HG03342 (cell line): ENCODE results near the gene ARRB2.
"Not testable (repeated sequence)": the region's sequence is repeated elsewhere in the genome, so short reads cannot be mapped to it uniquely, and the experiment has no call there.

Experiments
- ATAC-seq: cut with Tn5 transposase; IDR thresholded peaks from one replicate; pipeline ENCODE4 v1.9.1; 2021; ENCODE audit warnings: mild to moderate bottlenecking, moderate library complexity; ENCODE audit not compliant: unreplicated experiment

Gene ARRB2

GRCh38 chr17:4709794-4710692 is at the start of gene ARRB2:
ARRB2 (plus strand) TSS chr17:4710632; CDS start chr17:4710722, 90 bp downstream.
- peak; percentile 85 for ATAC-seq

GRCh38 chr17:4663711-4664110 is 46.7 kb upstream of the ARRB2 start:
- no peak for ATAC-seq

DNA sequence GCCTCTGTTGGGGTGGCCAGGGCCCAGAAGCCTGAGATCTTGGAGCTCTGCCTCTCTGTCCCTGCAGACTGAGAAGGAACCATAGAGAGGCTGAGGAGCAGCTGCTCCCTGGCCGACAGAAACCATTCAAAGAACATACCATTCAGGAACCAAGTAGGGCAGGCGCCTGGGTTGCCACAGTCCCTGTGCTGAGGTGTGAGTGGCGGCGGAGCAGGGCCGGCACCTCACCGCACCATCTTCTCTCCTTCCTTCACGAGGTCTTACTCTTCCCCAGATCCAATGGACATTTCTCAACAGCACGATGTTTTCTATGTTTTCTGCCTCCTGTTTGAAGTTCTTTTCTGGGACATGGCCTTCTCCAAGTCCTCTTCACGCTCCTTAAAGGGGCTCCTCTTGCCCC is 46.2 kb upstream of the ARRB2 start:
- no peak for ATAC-seq

DNA sequence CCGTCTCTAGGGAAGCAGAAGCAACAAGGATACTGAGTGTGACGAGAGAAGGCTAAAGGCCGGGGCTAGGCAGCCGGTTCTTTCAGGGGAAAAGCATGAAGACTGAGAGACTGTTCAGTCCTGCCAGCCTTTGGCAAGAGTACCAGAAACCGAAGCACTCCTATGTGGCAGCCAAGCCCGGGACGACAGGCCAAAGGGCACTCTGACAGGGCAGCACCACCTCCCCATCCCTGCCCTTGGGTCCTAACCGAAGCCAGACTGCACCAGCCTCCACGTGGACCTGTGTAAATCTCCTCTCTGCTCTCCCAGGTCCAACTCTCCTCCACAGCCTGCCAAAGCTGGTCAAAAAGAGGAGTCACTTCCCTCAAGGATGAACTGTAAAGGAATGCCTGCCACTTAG is 45.4 kb upstream of the ARRB2 start:
- no peak for ATAC-seq

- ATAC-seq = no peak
These were observed 44.1 kb upstream of the ARRB2 start for GRCh38 chr17:4666296-4666695.

- no peak for ATAC-seq
These were observed 43.3 kb upstream of the ARRB2 start for GRCh38 chr17:4667166-4667565.

GRCh38 chr17:4672055-4672630 is 38.3 kb upstream of the ARRB2 start:
- ATAC-seq = no peak

DNA sequence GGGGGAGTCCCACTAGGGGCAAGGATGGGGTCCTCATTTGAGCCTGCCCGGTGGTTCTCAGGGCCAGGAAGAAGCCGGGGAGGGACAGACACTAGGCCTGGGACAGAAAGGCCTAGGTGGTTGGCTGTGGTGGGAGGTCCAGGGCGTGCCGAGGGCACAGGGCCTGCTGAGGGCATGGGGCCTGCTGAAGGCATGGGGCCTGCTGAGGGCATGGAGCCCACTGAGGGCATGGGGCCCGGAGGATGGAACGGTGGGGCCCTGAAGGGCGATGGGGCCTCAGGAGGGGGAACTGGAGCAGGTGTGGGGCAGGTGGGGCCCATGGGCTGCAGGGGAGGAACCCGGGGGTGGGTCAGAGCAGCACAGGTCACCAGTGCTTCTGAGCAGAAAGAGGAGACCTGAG is 37.7 kb upstream of the ARRB2 start:
- ATAC-seq = no peak

- ATAC-seq = no peak
These were observed 37.3 kb upstream of the ARRB2 start for GRCh38 chr17:4673169-4673568.

GRCh38 chr17:4673986-4674684 is 36.3 kb upstream of the ARRB2 start:
- no peak for ATAC-seq

DNA sequence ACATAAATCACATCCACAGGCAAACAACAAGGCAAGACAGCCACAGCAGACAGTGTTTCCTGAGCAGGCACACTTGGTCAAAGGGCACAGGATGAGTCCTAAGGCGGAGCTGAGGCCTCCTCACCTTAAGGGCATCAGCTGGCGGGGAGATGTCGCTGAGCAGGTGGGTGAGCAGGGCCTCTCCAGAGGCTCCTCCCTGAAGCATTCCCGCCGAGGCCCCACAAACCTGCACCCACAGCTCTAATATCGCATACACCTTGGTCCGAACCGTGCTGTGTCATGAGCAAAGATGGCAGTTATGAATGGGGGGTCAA is 35.8 kb upstream of the ARRB2 start:
- ATAC-seq = no peak

DNA sequence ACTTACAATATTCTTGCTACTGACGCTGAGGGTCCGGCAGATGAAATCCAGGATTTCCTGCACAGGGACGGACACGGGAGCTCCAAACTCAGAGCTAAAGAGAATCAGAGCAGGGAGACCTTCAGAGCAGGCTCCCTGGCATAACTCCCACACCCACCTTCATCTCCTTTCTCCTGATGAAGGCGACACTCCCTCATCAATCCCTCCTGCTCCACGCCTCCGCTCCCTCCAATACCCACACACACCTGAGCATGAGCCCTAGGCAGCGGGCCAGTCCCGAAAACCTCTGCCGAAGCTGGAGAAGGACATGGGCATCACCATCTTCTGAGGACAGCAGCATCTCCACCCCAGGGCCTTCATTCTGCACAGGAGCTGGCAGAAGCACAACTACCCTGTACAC is 34.6 kb upstream of the ARRB2 start:
- no peak for ATAC-seq

DNA sequence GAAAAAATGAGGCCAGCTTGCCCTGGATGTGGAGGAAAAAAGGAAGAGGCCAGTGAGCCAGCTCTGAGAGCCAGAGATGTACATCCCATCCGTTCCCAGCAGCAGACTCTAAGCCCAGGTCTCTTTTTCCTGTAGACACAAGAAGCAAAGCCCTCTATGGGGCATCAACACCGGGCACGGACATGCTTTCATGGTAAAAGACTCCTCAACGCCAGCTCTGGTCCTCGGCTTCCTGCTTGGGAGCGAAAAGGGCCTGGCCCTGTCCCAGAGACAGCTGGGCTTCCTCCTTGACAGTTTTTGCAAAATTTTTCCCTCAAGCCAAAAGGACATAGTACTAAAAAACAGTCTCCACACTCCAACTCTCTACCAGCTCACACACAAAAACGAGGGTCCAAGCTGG is 33.6 kb upstream of the ARRB2 start:
- ATAC-seq = no peak

DNA sequence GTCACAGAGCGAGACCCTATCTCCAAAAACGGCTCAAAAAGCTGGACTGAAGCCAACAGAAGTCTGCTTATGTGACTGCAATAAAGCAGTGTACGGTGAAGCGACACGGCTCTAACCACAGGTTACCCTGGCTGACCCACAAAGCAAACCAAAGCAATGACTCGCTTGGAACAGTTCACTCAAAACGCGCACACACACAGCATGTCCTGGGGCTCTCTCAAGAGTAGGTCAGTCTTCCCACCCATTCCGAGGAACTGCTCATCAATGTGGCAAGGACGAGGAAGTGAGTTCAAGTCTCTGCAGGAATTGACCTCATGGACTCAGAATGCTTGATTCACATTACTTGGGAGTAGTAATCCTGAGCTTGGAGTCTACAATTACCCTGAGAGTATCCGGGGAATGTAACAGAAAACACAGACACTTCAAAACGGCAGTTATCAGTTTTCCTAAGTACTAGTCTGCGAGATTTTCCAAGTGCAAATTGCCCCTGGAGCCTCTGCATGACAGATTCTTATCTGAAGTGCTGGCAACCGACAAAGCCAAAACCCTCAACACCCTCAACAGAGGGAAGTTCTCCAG is 31.9 kb upstream of the ARRB2 start:
- no peak for ATAC-seq

DNA sequence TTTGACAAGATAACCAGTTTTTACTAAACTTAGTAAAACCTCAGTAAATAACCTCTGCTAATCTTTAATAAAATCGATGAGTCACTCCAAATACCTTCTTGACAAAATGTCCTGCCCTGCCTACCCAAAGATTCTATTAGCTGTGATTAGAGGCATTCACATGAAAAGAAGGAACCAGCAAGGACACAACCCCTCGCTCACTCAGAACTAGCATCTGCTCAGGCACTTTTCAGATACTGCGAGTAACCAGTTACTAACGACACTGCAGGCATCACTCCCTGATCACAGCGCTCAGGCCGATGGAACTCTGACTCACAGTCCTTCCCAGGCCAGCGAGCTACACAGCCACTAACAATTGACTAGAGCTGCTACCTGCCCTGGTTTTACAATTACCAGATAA is 30.8 kb upstream of the ARRB2 start:
- ATAC-seq = no peak

GRCh38 chr17:4683739-4684138 is 26.7 kb upstream of the ARRB2 start:
- not testable (repeated sequence) for ATAC-seq

- not testable (repeated sequence) for ATAC-seq
These were observed 20.6 kb upstream of the ARRB2 start for GRCh38 chr17:4689872-4690271.

DNA sequence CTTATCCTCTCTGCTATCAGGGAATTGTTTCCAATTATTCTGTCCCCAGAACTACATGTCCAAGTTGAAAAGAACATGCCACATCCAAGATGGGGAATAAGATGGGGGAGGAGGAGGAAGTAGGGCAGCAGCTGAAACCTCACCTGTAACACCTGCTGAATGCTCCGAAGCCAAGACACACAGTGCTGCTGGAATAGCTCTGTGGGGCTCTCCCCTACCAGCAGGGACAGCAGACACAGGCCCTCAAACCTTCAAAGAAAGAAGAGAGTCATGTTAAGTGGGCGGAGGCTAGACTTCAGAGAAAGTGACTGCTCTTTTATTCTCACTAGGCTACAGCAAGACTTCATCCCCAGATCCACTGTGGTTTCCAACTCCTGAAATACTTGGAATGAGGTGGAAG is 19.7 kb upstream of the ARRB2 start:
- ATAC-seq = no peak

DNA sequence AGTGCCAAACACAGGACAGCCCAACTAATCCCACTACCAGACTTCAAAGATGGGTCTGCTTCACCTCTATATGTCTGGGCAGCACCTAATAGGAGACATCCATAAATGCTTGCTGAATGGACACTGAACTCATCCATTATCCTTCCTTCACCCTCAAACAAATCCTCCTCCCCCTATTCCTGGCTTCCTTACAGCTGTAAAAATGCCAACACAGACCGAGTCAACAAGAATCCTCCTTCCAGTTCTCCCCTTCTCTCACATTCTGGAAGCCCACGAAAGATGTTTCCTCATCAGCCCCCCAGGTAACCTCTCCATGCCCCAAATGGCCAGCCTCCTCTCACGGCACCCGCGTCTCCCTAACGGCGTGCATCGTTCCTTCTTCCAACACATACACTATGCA is 18.7 kb upstream of the ARRB2 start:
- ATAC-seq = no peak

DNA sequence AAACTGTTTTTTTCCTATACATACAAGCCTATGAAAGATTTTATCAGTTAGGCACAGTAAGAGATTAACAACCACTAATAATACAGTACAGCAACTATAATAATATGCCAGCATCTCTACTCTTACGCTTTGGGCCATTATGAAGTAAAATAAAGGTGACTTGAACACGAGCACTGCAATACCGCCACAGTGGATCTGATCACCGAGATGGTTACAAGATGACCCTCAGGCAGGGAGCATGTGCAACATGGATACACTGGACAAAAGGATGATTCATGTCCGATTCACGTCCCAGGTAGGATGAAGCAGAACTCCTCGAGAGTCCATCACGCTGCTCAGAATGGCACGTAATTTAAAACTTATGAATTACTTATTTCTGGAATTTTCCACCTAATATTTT is 17.0 kb upstream of the ARRB2 start:
- ATAC-seq = no peak

- ATAC-seq = no peak
These were observed 14.0 kb upstream of the ARRB2 start for GRCh38 chr17:4696437-4696805.
